ACC112 (cell line): ENCODE measurements around the gene CCDC126.
"Not testable (repeated sequence)": the region's sequence is repeated elsewhere in the genome, so short reads cannot be mapped to it uniquely, and the experiment has no call there.

ENCODE experiments used
- H2AFZ ChIP-seq: fragments of 200-600 bp; sonication (generic); one replicate; pipeline ENCODE4 v1.6.0; 2017; ENCODE audit warnings: antibody characterized with exemption, low read length; ENCODE audit not compliant: unreplicated experiment
- H3K27ac ChIP-seq: fragments of 200-600 bp; sonication (generic); 2 replicates; pipeline ENCODE4 v1.5.1; 2014; ENCODE audit warnings: low read depth, mild to moderate bottlenecking, antibody characterized with exemption, low read length, moderate library complexity
- H3K27me3 ChIP-seq: fragments of 200-600 bp; sonication (generic); 2 replicates; pipeline ENCODE4 v1.6.1; 2014; ENCODE audit warnings: mild to moderate bottlenecking, antibody characterized with exemption, low read length, moderate library complexity, mixed read lengths; ENCODE audit not compliant: insufficient read depth
- H3K36me3 ChIP-seq: fragments of 200-600 bp; sonication (generic); 2 replicates; pipeline ENCODE4 v1.6.1; 2016; ENCODE audit warnings: mild to moderate bottlenecking, antibody characterized with exemption, low read length, moderate library complexity, mixed read lengths; ENCODE audit not compliant: insufficient read depth
- H3K4me1 ChIP-seq: fragments of 200-600 bp; sonication (generic); one replicate; pipeline ENCODE4 v1.6.1; 2016; ENCODE audit warnings: low read length, mixed read lengths; ENCODE audit not compliant: insufficient read depth, unreplicated experiment, control insufficient read depth
- H3K4me3 ChIP-seq: fragments of 200-600 bp; sonication (generic); 2 replicates; pipeline ENCODE4 v1.5.1; 2014; ENCODE audit warnings: mild to moderate bottlenecking, low read depth, low read length
- H3K79me2 ChIP-seq: fragments of 200-600 bp; sonication (generic); one replicate; pipeline ENCODE4 v1.6.0; 2016; ENCODE audit warnings: low read length; ENCODE audit not compliant: control insufficient read depth, unreplicated experiment, insufficient read depth

CCDC126 gene

GRCh38 chr7:23597094-23598091, at the start of gene CCDC126:
CCDC126 (plus strand) TSS chr7:23597382; CDS start chr7:23611316, 13,934 bp downstream.
- peak within 1 kb of the TSS; percentile 86 for H3K4me3 ChIP-seq
- peaks cover 13% of the 10 kb centered on the region for H3K4me1 ChIP-seq
- no peaks in the 10 kb centered on the region for H3K79me2 ChIP-seq
- H3K27ac ChIP-seq: peak within 1 kb of the TSS; percentile 49
- H3K27me3 ChIP-seq: no peaks in the 10 kb centered on the region
- H2AFZ ChIP-seq: peak within 1 kb of the TSS; percentile 95
- H3K36me3 ChIP-seq: no peaks in the 10 kb centered on the region

DNA sequence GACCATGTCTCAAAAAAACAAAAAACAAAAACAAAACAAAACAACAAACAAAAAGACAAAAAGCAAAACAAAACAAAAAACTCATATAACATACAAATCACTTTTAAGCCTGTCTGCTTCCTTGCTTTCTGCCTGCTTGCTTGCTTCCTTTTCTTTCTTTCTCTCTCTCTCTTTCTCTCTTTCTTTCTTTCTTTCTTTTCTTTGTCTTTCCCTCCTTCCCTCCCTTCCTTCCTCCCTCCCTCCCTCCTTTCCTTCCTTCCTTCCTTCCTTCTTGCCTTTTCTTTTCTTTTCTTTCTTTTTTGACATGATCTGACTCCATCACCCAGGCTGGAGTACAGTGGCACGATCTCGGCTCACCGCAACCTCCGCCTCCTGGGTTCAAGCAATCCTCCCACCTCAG, 49.5 kb upstream of the CCDC126 start:
- Histone ChIP-seq H3K79me2 (no peaks in the 10 kb centered on the region), H3K27ac (no peak overlapping the region), H3K27me3 (no peaks in the 10 kb centered on the region), H3K4me3 (no peak overlapping the region), H2AFZ (no peak overlapping the region), H3K36me3 (no peaks in the 10 kb centered on the region), H3K4me1 (no peaks in the 10 kb centered on the region)

DNA sequence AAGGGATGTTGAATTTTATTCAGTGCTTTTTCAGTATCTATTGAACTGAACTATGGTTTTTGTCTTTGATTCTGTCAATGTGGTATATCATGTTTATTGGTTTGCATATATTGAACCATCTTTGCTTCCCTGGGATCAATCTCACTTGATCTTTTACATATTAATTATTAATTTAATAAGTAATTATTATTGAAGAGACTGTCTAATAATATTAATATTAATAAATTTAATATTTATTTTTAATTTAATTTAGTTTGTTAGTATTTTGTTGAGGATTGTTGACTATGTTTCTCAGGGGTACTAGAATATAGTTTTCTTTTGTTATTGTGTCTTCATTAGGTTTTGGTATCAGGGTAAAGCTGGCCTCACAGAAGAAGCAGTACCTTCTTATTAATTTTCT, 38.9 kb upstream of the CCDC126 start:
- no peaks in the 10 kb centered on the region for H3K36me3 ChIP-seq
- H3K4me3 ChIP-seq: no peak overlapping the region
- H3K27me3 ChIP-seq: peaks cover 16% of the 10 kb centered on the region
- H3K79me2 ChIP-seq: no peaks in the 10 kb centered on the region
- H2AFZ ChIP-seq: no peak overlapping the region
- H3K27ac ChIP-seq: no peak overlapping the region
- H3K4me1 ChIP-seq: no peaks in the 10 kb centered on the region

- no peaks in the 10 kb centered on the region for H3K36me3 ChIP-seq
- H2AFZ ChIP-seq: peak overlapping the region; percentile 67
Observed at GRCh38 chr7:23570592-23571200, 26.5 kb upstream of the CCDC126 start.

GRCh38 chr7:23581975-23582374, 15.2 kb upstream of the CCDC126 start:
- H3K4me1 ChIP-seq, H3K4me3 ChIP-seq, H3K36me3 ChIP-seq, H3K79me2 ChIP-seq, H2AFZ ChIP-seq, H3K27me3 ChIP-seq, H3K27ac ChIP-seq: not testable (repeated sequence)

More at GRCh38 chr7:23570592-23571200, 26.5 kb upstream of the CCDC126 start:
- no peaks in the 10 kb centered on the region for H3K4me1 ChIP-seq
- H3K27ac ChIP-seq: no peak overlapping the region
- no peaks in the 10 kb centered on the region for H3K79me2 ChIP-seq
- no peaks in the 10 kb centered on the region for H3K27me3 ChIP-seq
- no peak overlapping the region for H3K4me3 ChIP-seq

- H2AFZ ChIP-seq, H3K4me1 ChIP-seq, H3K27me3 ChIP-seq, H3K27ac ChIP-seq, H3K79me2 ChIP-seq, H3K36me3 ChIP-seq, H3K4me3 ChIP-seq: not testable (repeated sequence)
Observed at GRCh38 chr7:23585304-23585703, 11.9 kb upstream of the CCDC126 start.

GRCh38 chr7:23586159-23586558, 11.0 kb upstream of the CCDC126 start:
- H2AFZ ChIP-seq: no peak overlapping the region
- no peaks in the 10 kb centered on the region for H3K36me3 ChIP-seq
- no peaks in the 10 kb centered on the region for H3K79me2 ChIP-seq
- H3K4me3 ChIP-seq: no peak overlapping the region
- H3K27ac ChIP-seq: no peak overlapping the region
- H3K27me3 ChIP-seq: no peaks in the 10 kb centered on the region
- no peaks in the 10 kb centered on the region for H3K4me1 ChIP-seq

GRCh38 chr7:23590529-23590928, 6.7 kb upstream of the CCDC126 start:
- Histone ChIP-seq H3K79me2 (no peaks in the 10 kb centered on the region), H3K27ac (no peak overlapping the region), H3K4me3 (no peak overlapping the region), H3K27me3 (no peaks in the 10 kb centered on the region), H3K4me1 (peaks cover 4% of the 10 kb centered on the region), H3K36me3 (no peaks in the 10 kb centered on the region), H2AFZ (no peak overlapping the region)

DNA sequence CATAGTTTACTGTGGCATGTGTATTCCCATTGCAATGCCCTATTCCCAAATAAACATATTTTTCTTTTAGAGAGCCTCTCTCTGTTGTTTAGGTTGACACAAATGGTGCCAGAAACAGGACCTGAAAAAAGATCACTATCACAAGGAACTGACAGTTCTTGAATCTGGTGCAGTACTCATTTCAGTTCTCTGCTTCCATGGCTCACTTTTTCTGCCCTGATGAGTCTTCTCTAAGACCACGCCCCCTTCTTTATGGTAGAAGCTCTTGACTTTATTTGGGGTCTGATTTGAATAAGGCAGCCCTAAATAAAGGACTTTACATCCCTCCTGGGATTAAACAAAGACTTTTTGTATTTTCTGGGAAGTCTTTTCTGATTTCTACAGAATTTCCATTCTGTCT, 3.5 kb upstream of the CCDC126 start:
- Histone ChIP-seq H2AFZ (no peak overlapping the region), H3K36me3 (no peaks in the 10 kb centered on the region), H3K27ac (no peak overlapping the region), H3K4me3 (no peak overlapping the region), H3K4me1 (peaks cover 11% of the 10 kb centered on the region), H3K79me2 (no peaks in the 10 kb centered on the region), H3K27me3 (no peaks in the 10 kb centered on the region)

DNA sequence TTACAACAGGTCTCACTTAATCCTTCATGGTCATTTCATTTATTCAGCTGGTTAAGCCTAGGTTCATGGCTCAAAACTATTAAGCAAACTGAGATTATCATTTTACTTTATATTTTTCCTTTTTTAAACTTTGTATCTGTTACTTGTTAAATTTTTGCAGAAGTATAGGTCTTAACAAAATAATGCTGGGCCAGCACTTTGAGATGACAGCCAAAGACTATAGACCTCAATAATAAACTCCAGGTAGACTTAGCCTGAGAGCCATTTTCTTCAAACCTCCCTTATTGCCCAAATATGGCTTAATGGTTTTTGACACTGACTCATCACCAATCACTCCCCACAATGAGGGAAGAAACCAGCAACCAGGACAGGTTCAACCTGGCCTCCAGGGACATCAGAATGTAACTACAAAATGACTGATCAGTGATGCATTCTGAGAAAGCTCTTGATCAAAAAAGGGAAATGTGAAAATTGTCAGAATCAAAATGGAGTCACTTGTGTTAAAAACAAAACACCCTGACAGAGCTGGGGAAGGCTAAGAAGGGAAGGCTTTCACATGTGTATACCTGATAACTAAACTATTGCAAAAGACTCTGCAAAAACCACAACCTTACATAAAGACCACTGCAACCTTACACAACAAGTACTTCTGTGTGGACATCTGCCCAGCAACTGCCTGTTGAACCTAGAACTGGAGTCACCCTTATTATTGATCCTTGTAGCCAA, 2.1 kb upstream of the CCDC126 start:
- peaks cover 13% of the 10 kb centered on the region for H3K4me1 ChIP-seq
- no peaks in the 10 kb centered on the region for H3K36me3 ChIP-seq
- no peak overlapping the region for H3K27ac ChIP-seq
- H3K27me3 ChIP-seq: no peaks in the 10 kb centered on the region
- H2AFZ ChIP-seq: no peak overlapping the region
- H3K79me2 ChIP-seq: no peaks in the 10 kb centered on the region
- H3K4me3 ChIP-seq: no peak overlapping the region
